AG09309 (cell line): ENCODE measurements around the gene CFAP77.

Experiments
- DNase-seq: peaks from one replicate; pipeline ENCODE4 v3.0.0-alpha.2; 2010; ENCODE audit warnings: low read depth
- H3K4me3 ChIP-seq: 2 replicates; pipeline ENCODE4 v1.5.1; 2011; ENCODE audit warnings: mild to moderate bottlenecking, low read depth, low read length, moderate library complexity; ENCODE audit not compliant: control insufficient read depth
- TF ChIP-seq, protein P1 (sequence below): IDR thresholded peaks from 2 replicates; pipeline ENCODE4 v1.5.1; 2011; ENCODE audit warnings: mild to moderate bottlenecking, low read depth, low read length, inconsistent platforms; ENCODE audit not compliant: insufficient read depth, control insufficient read depth; ENCODE audit errors: missing control alignments

CFAP77 gene

DNA sequence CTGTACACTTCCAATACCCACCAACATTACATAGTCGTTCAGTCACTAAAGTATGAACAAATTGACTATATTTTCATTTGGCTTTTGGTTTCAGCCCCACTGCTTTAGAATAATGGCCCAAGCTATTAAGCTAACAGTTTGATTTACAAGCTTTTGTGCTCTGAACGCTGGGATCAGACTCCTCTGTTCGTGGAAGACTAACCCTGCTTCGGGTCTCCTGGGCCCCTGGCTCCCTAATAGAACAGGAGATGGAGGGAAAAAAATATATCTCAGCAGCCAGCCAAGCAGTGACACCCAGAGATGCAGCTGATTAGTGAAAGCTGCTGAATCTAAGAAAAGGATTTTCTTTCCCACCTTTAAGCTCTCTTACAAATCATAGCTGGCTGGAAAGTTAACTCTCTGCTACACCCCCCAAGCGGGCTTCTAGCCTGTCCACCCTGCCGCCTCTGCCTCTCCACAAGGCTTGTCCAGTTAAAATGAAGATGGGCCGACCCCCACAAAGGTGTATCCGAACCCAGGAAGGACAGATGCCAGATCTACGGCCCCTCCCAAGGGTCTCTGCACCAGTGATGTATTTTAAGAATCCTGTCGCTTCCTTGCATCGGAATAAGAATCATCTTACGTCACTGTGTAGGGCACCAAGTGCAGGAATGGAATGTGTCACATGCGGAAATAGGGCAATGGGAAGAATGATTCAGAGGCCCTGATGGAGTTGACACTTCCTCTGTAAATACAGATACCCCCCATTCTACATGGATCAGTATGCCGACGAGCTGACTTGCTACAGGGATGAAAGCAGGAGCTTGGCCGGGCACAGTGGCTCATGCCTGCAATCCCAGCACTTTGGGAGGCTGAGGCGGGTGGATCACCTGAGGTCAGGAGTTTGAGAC is 139.0 kb downstream of the CFAP77 start:
- TF ChIP-seq, protein P1, sequence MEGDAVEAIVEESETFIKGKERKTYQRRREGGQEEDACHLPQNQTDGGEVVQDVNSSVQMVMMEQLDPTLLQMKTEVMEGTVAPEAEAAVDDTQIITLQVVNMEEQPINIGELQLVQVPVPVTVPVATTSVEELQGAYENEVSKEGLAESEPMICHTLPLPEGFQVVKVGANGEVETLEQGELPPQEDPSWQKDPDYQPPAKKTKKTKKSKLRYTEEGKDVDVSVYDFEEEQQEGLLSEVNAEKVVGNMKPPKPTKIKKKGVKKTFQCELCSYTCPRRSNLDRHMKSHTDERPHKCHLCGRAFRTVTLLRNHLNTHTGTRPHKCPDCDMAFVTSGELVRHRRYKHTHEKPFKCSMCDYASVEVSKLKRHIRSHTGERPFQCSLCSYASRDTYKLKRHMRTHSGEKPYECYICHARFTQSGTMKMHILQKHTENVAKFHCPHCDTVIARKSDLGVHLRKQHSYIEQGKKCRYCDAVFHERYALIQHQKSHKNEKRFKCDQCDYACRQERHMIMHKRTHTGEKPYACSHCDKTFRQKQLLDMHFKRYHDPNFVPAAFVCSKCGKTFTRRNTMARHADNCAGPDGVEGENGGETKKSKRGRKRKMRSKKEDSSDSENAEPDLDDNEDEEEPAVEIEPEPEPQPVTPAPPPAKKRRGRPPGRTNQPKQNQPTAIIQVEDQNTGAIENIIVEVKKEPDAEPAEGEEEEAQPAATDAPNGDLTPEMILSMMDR, result no peak
- H3K4me3 ChIP-seq, result no peak overlapping the region
- no peak for DNase-seq

DNA sequence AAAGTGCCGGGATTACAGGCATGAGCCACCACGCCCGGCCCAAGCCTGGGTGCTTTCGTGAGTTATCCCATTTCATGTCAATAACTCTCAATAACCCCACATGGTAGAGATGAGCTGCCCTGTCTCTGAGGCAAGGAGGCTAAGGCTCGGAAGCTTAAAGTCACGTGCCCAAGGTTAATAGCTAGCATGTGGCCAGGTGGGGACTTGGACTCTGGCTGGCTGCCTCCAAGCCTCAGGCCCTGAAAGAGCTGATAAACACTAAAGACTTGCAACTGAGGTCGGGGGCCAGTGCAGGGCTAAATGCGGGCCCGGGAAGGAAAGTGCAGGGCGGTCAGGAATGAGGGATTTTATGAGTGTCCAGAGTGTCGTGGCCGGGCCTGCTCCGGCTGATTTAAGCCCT is 141.5 kb downstream of the CFAP77 start:
- TF ChIP-seq, protein P1, result no peak
- H3K4me3 ChIP-seq, result no peak overlapping the region
- no peak for DNase-seq

DNA sequence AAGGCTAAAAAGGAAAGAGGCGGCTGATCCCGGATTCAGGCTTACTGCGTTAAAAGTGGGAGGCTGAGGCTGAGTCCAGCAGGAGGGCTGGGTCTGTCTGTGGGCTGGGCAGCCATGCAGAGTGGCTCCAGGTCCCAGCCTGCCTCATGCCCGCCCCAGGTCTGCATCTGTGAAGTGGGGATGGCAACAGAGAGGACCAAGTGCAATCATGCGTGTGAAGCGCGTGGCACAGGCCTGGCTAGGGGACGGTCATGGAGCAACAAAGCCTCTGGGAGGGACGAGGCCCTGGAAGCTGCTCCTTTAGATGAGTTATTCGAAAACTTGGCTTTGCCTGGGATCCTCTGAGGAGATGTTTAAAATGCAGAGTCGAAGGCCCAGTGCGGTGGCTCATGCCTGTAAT is 142.0 kb downstream of the CFAP77 start:
- TF ChIP-seq, protein P1, result no peak
- no peak overlapping the region for H3K4me3 ChIP-seq
- no peak for DNase-seq

DNA sequence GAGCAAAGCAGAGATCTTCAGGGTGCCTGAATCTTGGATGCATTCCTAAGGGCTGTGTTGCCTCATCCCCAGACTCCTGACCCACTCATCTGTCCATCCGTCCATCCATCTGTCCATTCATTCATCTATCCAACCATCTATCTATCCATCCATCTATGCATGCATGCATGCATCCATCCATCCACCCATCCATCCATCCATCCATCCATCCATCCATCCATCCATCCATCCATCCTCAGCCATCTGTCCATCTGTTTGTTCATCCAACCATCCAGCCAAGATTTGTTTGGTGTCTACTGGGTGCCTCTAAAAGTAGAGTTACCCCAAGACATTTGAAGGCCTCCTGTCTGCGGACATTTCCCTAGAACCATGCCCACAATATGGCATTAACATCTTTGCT is 144.7 kb downstream of the CFAP77 start:
- no peak overlapping the region for H3K4me3 ChIP-seq
- TF ChIP-seq, protein P1, result no peak
- DNase-seq, result no peak

DNA sequence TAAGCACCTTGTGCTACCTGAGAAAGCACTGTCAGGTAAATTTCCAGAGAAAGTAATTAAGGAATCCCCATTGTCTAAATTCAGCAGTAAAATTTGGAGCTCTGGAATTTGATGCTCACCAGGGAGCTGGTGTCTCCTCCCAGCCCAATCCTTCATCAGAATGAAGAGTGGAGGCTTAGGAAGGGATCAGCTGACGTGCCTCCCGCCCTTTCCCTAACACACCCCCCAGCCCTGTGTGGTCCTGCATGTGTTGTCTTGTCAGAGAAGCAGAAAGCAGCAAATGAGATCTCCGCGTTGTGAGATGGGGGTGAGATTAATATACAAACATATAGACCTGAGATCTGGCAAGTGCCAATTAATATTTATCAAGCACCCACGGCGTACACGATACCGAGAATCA is 145.5 kb downstream of the CFAP77 start:
- DNase-seq, result no peak
- TF ChIP-seq, protein P1, result no peak
- no peak overlapping the region for H3K4me3 ChIP-seq

DNA sequence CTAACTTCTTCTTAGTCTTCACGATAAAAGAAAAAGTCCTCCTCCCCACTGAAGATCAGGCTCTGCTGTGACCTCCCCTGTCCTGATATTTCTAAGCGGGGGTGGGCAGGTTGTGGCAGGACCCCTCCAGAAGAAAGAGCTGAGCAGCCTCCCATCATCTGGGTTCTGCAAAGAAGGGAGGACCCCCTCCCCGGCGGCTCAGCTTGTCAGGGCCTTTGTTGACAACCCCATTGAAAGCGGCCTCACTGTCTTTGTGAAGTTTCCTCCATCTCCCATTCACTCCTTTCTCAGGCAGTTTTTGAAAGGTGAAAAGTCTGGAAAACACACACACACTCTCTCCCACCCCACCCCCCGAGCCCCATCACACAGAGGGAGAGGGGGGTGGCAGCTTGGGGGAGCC is 146.2 kb downstream of the CFAP77 start:
- no peak for DNase-seq
- no peak overlapping the region for H3K4me3 ChIP-seq
- TF ChIP-seq, protein P1, result no peak
